Skeletal muscle tissue (tissue), 4 donors: ENCODE measurements around the gene MYO7B. TPM values are rescaled to one million over a fixed set of nuclear protein-coding genes. Genes with fewer than 3 reads are reported as not detected.
A peak's percentile ranks its signal among the peaks of the same experiment; 100 is the strongest.

Source experiments
- H3K27ac ChIP-seq: one replicate; pipeline ENCODE4 v1.7.0; 2013; ENCODE audit warnings: mild to moderate bottlenecking, low read depth, low read length, inconsistent platforms
- H3K27me3 ChIP-seq, 3 donors: one replicate each; pipeline ENCODE4 v1.7.0; 2013; ENCODE audit warnings: low read length in 3 of 3; ENCODE audit not compliant: control insufficient read depth in 3 of 3, insufficient read depth in 3 of 3
- H3K36me3 ChIP-seq, 3 donors: one replicate each; pipeline ENCODE4 v1.7.0; 2013; ENCODE audit warnings: low read length in 3 of 3; ENCODE audit not compliant: control insufficient read depth in 3 of 3, insufficient read depth in 3 of 3
- H3K4me1 ChIP-seq, 3 donors: one replicate each; pipeline ENCODE4 v1.7.0; 2013; ENCODE audit warnings: low read length in 3 of 3, mild to moderate bottlenecking in 3 of 3; ENCODE audit not compliant: control insufficient read depth in 3 of 3, insufficient read depth in 3 of 3
- H3K4me3 ChIP-seq, 3 donors: one replicate each; pipeline ENCODE4 v1.7.0; 2013; ENCODE audit warnings: low read length in 3 of 3
- H3K9ac ChIP-seq, 3 donors: one replicate each; pipeline ENCODE4 v1.7.0; 2013; ENCODE audit warnings: low read length in 3 of 3, mild to moderate bottlenecking in 3 of 3, moderate library complexity in 2 of 3, low read depth in 1 of 3
- H3K9me3 ChIP-seq, 3 donors: one replicate each; pipeline ENCODE4 v1.7.0; 2013; ENCODE audit warnings: low read length in 3 of 3; ENCODE audit not compliant: control insufficient read depth in 3 of 3
- total RNA-seq: library from RNA; depleted of rRNA; stranded (reverse); fragments of >200 nt; gene quantifications from one replicate; pipeline ENCODE4 v1.2.3, GENCODE V29; 2014
- donor health status: Osteomylitis.

Gene MYO7B
- total RNA-seq, 1 donor from 2014 or later: 1.0 TPM

DNA sequence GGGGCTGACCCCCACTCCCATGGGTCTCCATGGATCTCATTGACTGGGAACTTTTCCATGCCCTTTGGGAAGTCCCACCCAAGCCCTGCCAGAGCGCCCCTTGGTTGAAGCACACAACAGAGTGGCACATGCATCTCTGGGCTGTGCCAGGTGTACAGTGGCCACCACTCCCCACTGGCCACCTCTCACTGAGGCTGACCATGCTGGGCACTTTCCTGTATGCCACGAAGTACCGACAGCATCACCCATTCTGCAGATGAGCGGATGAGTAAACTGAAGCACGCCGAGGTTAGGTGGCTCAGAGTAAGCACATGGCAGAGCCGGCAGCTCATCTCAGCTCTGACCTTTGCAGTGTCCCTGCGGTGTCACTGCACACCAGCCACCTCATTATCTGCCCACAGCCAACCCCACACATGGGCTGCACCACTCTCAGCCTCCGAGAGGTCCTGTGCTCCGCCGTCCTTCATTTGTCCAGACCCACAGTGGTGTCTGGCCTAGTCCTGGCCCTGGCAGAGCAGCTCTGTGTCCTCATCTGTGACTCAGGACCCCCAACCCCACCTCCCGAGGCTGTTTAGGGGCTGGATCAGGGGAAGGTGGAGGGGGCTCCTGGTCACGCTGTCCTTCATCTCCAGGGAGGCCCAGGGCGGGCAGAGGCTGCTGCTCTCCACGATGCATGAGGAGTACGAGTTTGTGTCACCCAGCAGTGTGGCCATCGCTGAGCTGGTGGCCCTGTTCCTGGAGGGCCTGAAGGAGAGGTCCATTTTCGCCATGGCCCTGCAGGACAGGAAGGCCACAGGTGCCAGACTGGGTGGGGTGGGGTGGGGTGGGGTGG lies 92.5 kb downstream of the MYO7B start:
- Histone ChIP-seq H3K27ac (no peak overlapping the region), H3K9me3 (no peaks in the 10 kb centered on the region), H3K27me3 (peaks cover 0 to 5% (median 0%) of the 10 kb centered on the region in 3 donors), H3K4me1 (peaks cover 0 to 8% (median 0%) of the 10 kb centered on the region in 3 donors), H3K9ac (no peak overlapping the region), H3K4me3 (no peak overlapping the region), H3K36me3 (no peaks in the 10 kb centered on the region)

DNA sequence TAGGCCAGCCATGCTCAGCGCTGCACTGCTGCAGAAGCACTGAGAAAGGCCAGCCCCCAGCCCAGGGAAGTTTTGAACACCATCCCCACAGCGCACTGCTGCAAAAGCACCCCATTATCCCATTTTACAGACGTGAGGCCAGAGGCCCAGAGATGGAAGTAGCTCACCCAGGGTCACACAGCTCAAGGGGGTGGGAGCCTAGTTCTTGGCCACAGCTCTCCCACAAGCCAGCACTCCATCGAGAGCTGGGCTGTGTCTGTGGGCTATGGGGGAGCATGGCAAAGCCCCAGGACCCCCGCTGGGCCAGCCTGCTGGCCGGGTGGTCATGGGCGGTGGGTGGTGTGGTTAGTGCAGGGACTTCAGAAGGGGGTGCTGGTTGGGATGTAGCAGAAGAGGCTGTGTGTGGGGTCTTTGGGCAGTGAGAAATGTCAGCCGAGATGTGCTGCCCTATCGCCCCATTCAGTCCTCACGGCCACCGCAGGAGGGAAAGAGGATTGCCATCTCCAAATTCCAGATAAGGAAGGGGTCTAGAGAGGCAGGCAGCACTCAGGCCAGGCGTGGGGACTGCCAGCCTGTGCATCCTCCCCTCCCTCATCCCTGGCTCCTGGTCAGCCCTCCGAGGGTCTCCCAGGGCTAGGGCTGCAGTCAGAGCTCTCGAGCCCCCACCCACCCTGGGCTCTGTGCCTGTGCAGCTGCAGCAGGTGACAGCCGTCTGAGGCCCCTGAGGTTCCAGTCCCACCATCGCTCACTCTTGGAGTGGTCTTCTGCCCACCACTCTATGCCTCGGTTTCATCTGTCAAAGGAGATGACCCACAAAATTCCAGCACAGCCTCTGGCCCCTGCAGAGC lies 93.5 kb downstream of the MYO7B start:
- no peak overlapping the region for H3K4me3 ChIP-seq
- H3K4me1 ChIP-seq: peaks cover 7 to 18% (median 7%) of the 10 kb centered on the region in 3 donors
- no peak overlapping the region for H3K9ac ChIP-seq
- no peaks in the 10 kb centered on the region for H3K36me3 ChIP-seq
- no peaks in the 10 kb centered on the region for H3K9me3 ChIP-seq
- peaks cover 0 to 3% (median 0%) of the 10 kb centered on the region in 3 donors for H3K27me3 ChIP-seq
- H3K27ac ChIP-seq: no peak overlapping the region

DNA sequence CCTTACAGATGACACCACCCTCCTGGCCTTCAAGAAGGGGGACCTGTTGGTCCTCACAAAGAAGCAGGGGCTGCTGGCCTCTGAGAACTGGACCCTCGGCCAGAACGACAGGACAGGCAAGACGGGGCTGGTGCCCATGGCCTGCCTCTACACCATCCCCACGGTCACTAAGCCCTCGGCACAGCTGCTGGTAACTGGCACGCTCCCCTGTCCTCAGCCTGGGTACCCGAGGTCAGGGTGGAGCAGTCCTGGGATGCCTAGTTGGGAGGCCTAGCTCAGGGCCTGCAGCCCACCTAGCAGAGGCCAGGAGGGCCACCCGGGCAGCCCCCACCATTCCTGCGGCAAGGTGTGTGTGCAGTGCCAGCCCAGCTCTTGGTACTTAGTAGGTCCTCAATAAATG lies 94.2 kb downstream of the MYO7B start:
- no peak overlapping the region for H3K9ac ChIP-seq
- no peaks in the 10 kb centered on the region for H3K9me3 ChIP-seq
- H3K36me3 ChIP-seq: no peaks in the 10 kb centered on the region
- no peak overlapping the region for H3K27ac ChIP-seq
- H3K4me3 ChIP-seq: no peak overlapping the region
- peaks cover 11 to 24% (median 11%) of the 10 kb centered on the region in 3 donors for H3K4me1 ChIP-seq
- H3K27me3 ChIP-seq: peaks cover 0 to 3% (median 0%) of the 10 kb centered on the region in 3 donors

DNA sequence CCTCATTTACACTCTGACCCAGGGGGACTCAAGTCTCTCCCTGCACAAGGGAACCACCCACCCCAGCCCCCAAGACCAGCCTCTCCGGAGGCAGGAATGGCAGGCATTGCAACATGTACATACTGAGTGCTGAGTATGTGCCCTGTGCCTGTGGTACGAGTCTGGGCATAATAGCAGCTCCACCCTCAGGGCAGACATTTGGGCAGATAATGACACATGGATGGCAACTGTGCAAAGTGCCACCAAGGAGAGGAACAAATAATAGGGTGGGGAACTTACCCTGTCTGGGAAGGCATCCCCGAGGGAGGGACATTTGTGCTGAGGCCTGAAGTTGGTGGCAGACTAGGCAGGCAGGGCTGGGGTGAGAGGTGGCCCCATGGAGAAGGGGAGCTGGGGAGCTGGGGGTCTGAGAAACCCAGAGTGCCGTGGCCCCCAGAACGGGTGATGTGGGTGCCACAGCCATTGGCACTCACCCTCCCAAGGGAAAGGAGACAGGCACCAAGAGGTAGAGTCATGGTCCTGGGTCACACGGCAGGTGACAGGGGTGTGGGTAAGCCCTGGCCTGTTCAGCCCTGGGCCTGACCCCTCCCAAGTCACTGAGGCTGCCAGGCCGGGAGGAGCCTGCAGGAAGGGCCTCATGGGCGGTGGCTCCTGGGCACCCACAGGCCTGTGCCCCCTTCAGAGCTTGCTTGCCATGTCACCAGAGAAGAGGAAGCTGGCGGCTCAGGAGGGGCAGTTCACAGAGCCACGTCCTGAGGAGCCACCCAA lies 94.8 kb downstream of the MYO7B start:
- H3K36me3 ChIP-seq: no peaks in the 10 kb centered on the region
- peaks cover 0 to 3% (median 0%) of the 10 kb centered on the region in 3 donors for H3K27me3 ChIP-seq
- no peak overlapping the region for H3K4me3 ChIP-seq
- H3K9me3 ChIP-seq: no peaks in the 10 kb centered on the region
- peaks cover 11 to 26% (median 11%) of the 10 kb centered on the region in 3 donors for H3K4me1 ChIP-seq
- H3K9ac ChIP-seq: no peak overlapping the region
- H3K27ac ChIP-seq: no peak overlapping the region

DNA sequence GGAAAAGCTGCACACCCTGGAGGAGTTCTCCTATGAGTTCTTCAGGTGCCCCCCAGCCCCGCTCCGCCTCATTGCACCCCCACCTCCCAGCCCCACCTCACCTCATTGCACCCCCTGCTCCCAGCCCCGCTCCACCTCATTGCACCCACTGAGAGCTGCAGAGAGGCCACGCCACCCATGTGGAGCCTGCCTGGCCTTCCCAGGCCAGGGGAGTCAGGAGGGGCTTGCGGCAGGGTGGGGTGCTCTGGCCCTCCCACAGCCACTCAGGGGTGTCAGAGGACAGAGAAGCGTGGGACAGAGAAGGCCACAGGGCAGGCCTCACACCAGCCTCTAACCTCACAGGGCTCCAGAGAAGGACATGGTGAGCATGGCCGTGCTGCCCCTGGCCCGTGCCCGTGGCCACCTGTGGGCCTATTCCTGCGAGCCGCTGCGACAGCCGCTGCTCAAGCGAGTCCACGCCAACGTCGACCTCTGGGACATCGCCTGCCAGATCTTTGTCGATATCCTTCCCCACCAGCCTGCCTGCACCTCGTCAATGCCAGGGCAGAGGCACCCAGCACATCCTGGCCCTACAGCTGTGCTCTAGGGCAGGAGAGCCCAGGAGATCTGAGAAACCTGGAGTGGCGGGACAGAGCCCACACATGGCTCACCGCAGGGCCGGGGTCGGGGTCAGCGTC lies 95.5 kb downstream of the MYO7B start:
- no peaks in the 10 kb centered on the region for H3K9me3 ChIP-seq
- peaks cover 0 to 3% (median 0%) of the 10 kb centered on the region in 3 donors for H3K27me3 ChIP-seq
- H3K27ac ChIP-seq: no peak overlapping the region
- H3K4me1 ChIP-seq: peaks cover 11 to 33% (median 11%) of the 10 kb centered on the region in 3 donors
- peak overlapping the region in 1 of 3 donors; percentile 25 for H3K9ac ChIP-seq
- no peaks in the 10 kb centered on the region for H3K36me3 ChIP-seq
- H3K4me3 ChIP-seq: no peak overlapping the region

DNA sequence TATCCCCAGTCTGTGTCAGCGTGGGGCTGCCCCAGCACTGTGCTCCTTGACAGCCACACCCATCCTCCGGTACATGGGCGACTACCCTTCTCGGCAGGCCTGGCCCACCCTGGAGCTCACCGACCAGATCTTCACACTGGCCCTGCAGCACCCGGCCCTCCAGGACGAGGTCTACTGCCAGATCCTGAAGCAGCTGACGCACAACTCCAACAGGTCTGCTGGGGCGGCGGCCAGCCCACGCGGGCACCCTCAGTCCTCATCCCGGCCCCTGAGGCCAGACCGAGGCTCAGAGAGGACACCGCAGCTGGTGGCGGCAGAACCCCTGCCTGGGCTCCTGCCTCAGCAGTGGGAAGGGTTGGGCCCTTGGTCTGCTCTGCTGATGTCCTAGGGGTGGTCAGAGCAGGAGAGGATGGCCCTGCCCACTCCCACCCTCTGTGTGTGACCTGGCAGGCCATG lies 96.1 kb downstream of the MYO7B start:
- Histone ChIP-seq H3K27ac (no peak overlapping the region), H3K36me3 (no peaks in the 10 kb centered on the region), H3K9me3 (no peaks in the 10 kb centered on the region), H3K27me3 (peaks cover 0 to 3% (median 0%) of the 10 kb centered on the region in 3 donors), H3K9ac (no peak overlapping the region), H3K4me1 (peaks cover 11 to 38% (median 11%) of the 10 kb centered on the region in 3 donors), H3K4me3 (no peak overlapping the region)

DNA sequence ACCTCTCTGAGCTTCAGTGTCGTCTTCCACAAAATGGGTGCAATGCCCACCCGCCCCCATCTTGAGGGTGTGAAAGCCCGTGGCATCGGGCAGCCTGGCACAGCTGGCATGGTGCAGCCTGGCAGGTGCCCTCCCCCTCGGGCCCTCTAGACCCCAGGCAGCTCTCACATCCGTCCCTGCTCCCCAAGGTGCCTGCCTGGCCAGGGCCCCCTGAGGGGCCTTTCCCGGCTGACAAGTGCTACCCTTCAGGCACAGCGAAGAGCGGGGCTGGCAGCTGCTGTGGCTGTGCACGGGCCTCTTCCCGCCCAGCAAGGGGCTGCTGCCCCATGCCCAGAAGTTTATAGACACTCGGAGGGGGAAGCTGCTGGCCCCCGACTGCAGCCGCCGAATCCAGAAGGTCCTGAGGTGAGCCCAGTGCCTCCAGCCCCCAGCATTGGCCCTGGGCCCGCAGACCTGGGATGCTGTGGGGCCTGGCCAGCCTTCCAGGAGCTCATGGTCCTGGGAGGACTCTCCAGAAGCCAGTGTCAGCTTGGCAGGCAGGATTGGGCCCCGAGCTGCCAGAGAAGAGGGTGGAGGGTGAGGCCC lies 96.6 kb downstream of the MYO7B start:
- Histone ChIP-seq H3K4me1 (peaks cover 13 to 43% (median 15%) of the 10 kb centered on the region in 3 donors), H3K9me3 (no peaks in the 10 kb centered on the region), H3K4me3 (no peak overlapping the region), H3K27me3 (peaks cover 0 to 3% (median 0%) of the 10 kb centered on the region in 3 donors), H3K36me3 (no peaks in the 10 kb centered on the region), H3K27ac (no peak overlapping the region), H3K9ac (no peak overlapping the region)

DNA sequence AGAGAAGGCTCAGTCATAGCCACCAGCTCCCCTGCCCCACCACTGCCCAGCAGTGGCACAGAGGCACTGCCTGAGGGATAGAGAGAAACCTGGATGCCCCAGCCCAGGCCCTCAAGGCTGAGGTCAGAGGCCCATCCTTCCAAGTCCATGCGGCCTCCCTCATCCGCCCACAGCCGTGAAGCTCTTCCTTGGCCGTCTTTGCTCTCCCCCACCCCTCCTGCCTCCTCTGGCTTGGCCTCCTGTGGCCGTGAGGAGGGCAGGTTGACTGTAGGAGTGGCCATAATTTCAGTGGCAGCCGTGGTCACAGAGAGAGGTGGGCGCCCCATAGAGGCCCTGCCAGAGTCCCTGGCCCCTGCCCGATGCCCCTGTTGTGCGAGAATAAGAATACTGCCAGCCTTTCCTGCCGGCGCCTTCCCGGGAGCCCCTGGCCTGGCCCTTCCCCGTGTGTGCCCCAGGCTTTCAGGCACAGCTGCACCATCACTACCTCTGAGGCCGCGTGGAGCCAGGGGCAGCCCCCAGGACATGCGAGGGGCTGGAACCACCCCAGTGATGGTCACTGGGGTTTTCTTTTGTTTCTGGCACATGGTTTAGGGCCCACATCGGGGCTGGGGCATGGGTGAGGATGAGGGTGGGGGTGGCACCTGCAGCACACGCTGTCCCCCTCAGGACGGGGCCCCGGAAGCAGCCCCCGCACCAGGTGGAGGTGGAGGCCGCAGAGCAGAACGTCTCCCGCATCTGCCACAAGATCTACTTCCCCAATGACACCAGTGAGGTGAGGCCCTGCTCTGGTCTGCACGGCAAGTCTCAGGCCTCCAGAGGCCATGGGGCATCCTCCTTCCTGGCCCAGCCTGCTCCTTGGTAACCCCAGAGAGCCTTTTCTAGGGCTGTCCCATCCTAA lies 97.4 kb downstream of the MYO7B start:
- H3K9ac ChIP-seq: no peak overlapping the region
- H3K27me3 ChIP-seq: no peaks in the 10 kb centered on the region

More for the DNA sequence above, 97.4 kb downstream of the MYO7B start:
- H3K9me3 ChIP-seq: no peaks in the 10 kb centered on the region
- H3K36me3 ChIP-seq: no peaks in the 10 kb centered on the region
- H3K4me3 ChIP-seq: no peak overlapping the region
- peaks cover 19 to 50% (median 22%) of the 10 kb centered on the region in 3 donors for H3K4me1 ChIP-seq
- no peak overlapping the region for H3K27ac ChIP-seq
